CD4-positive, alpha-beta T cell treated with Interleukin-2 at 100 ng/mL for 4 hours (primary cell): ENCODE results near the gene TRIM36.

Experiments
- DNase-seq: peaks from one replicate; pipeline ENCODE4 v3.0.0-alpha.2; 2020; ENCODE audit warnings: low spot score

The TRIM36 gene

GRCh38 chr5:115165790-115166189 lies 3.9 kb downstream of the TRIM36 start:
- DNase-seq, result no peak

GRCh38 chr5:115160975-115161475 lies 8.7 kb downstream of the TRIM36 start:
- no peak for DNase-seq

GRCh38 chr5:115151208-115151805 lies 18.4 kb downstream of the TRIM36 start:
- no peak for DNase-seq

GRCh38 chr5:115150512-115150911 lies 19.2 kb downstream of the TRIM36 start:
- no peak for DNase-seq

- DNase-seq, result no peak
Measured at GRCh38 chr5:115147052-115147451, 22.7 kb downstream of the TRIM36 start.

- no peak for DNase-seq
Measured at GRCh38 chr5:115136294-115136693, 33.4 kb downstream of the TRIM36 start.

- no peak for DNase-seq
Measured at GRCh38 chr5:115132465-115132864, 37.2 kb downstream of the TRIM36 start.

- DNase-seq, result no peak
Measured at GRCh38 chr5:115126303-115126702, 43.4 kb downstream of the TRIM36 start.

GRCh38 chr5:115124741-115125140 lies 45.0 kb downstream of the TRIM36 start:
- DNase-seq, result no peak

- DNase-seq, result no peak
Measured at GRCh38 chr5:115116001-115116400, 53.7 kb downstream of the TRIM36 start.

GRCh38 chr5:115109840-115110239 lies 59.9 kb downstream of the TRIM36 start:
- DNase-seq, result no peak

- no peak for DNase-seq
Measured at GRCh38 chr5:115109356-115109755, 60.4 kb downstream of the TRIM36 start.

- DNase-seq, result no peak
Measured at GRCh38 chr5:115100319-115100955, 69.3 kb downstream of the TRIM36 start.

GRCh38 chr5:115098041-115098702 lies 71.5 kb downstream of the TRIM36 start:
- DNase-seq, result peak; percentile 45

GRCh38 chr5:115097236-115097635 lies 72.5 kb downstream of the TRIM36 start:
- no peak for DNase-seq

GRCh38 chr5:115096034-115096769 lies 73.5 kb downstream of the TRIM36 start:
- no peak for DNase-seq

GRCh38 chr5:115087951-115088350 lies 81.8 kb downstream of the TRIM36 start:
- DNase-seq, result no peak

GRCh38 chr5:115086473-115086872 lies 83.2 kb downstream of the TRIM36 start:
- no peak for DNase-seq

GRCh38 chr5:115084246-115084793 lies 85.4 kb downstream of the TRIM36 start:
- no peak for DNase-seq

GRCh38 chr5:115079924-115080623 lies 89.6 kb downstream of the TRIM36 start:
- no peak for DNase-seq
